BE2C (cell line): Measurements from ENCODE around the gene DRC7.

ENCODE experiments used
- DNase-seq: peaks from one replicate; pipeline ENCODE4 v3.0.0-alpha.2; 2020
- H3K27me3 ChIP-seq: fragments of 250-450 bp; sonication (Bioruptor Pico); 2 replicates; pipeline ENCODE4 v1.5.1; 2020; ENCODE audit warnings: mild to moderate bottlenecking
- H3K36me3 ChIP-seq: fragments of 250-450 bp; sonication (Bioruptor Pico); 2 replicates; pipeline ENCODE4 v1.5.1; 2020; ENCODE audit warnings: mild to moderate bottlenecking
- H3K4me1 ChIP-seq: fragments of 250-450 bp; sonication (Bioruptor Pico); 2 replicates; pipeline ENCODE4 v1.5.1; 2020
- H3K4me3 ChIP-seq: 2 replicates; pipeline ENCODE4 v1.5.1; 2011; ENCODE audit warnings: low read depth, low read length
- H3K9me3 ChIP-seq: fragments of 250-450 bp; sonication (Bioruptor Pico); 2 replicates; pipeline ENCODE4 v1.5.1; 2020
- TF ChIP-seq, protein P1 (sequence below): IDR thresholded peaks from 2 replicates; pipeline ENCODE4 v1.5.1; 2012; ENCODE audit warnings: mild to moderate bottlenecking, low read depth, low read length

The DRC7 gene

GRCh38 chr16:57701759-57702371, 7.3 kb downstream of the DRC7 start:
- TF ChIP-seq, protein P1, sequence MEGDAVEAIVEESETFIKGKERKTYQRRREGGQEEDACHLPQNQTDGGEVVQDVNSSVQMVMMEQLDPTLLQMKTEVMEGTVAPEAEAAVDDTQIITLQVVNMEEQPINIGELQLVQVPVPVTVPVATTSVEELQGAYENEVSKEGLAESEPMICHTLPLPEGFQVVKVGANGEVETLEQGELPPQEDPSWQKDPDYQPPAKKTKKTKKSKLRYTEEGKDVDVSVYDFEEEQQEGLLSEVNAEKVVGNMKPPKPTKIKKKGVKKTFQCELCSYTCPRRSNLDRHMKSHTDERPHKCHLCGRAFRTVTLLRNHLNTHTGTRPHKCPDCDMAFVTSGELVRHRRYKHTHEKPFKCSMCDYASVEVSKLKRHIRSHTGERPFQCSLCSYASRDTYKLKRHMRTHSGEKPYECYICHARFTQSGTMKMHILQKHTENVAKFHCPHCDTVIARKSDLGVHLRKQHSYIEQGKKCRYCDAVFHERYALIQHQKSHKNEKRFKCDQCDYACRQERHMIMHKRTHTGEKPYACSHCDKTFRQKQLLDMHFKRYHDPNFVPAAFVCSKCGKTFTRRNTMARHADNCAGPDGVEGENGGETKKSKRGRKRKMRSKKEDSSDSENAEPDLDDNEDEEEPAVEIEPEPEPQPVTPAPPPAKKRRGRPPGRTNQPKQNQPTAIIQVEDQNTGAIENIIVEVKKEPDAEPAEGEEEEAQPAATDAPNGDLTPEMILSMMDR = no peak
- no peak for DNase-seq
- no peaks in the 10 kb centered on the region for H3K36me3 ChIP-seq
- no peaks in the 10 kb centered on the region for H3K4me1 ChIP-seq
- H3K27me3 ChIP-seq = no peaks in the 10 kb centered on the region
- H3K9me3 ChIP-seq = no peaks in the 10 kb centered on the region
- no peak overlapping the region for H3K4me3 ChIP-seq

- Histone ChIP-seq H3K36me3 (no peaks in the 10 kb centered on the region), H3K27me3 (no peaks in the 10 kb centered on the region)
These were observed 8.9 kb downstream of the DRC7 start for GRCh38 chr16:57703416-57704010.

DNA sequence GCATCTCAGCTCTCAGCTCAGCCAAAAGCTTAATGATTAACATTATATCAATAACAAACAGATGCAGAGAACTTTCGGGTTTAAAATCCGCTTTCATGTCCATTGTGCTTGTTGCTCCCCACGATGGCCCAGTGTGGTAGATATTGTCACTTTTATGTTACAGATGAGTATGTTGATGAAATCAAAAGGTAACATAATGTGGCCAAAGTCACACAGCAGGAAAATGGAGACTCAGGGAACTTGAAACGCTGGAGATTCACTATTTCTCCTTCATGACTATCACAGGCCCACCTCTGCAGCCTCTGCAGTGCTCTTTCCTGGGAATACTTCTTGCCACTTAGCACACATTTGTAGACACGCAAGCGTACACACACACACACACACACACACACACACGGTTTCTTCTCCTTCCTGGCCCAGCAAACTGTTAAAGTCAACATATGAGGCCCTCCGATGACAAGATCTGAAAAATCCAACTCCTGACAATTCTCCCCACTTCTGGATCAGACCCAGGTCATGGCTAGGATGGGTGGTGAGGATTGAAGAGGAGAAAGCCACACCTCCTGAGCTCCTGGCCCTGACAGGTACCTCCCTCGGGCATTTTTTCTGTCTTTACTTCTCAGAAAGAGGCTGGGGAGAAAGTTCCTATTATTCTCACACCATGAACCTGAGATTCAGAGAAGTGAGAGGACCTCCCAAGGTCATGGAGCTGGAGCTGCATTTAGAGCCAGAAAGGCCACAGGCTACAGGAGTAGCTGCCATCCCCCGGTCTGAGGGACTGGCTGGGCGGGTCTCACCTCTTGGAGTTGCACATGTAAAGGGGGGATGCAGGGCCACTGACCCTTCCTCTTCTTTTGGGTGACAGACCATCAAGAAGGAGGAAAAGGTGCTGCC, 9.7 kb downstream of the DRC7 start:
- DNase-seq = no peak
- no peaks in the 10 kb centered on the region for H3K4me1 ChIP-seq

More at GRCh38 chr16:57703416-57704010, 8.9 kb downstream of the DRC7 start:
- H3K4me3 ChIP-seq = no peak overlapping the region
- no peak for DNase-seq
- no peaks in the 10 kb centered on the region for H3K4me1 ChIP-seq
- H3K9me3 ChIP-seq = no peaks in the 10 kb centered on the region
- TF ChIP-seq, protein P1 = no peak

GRCh38 chr16:57704905-57705852, 10.6 kb downstream of the DRC7 start:
- no peaks in the 10 kb centered on the region for H3K9me3 ChIP-seq
- TF ChIP-seq, protein P1 = no peak
- no peaks in the 10 kb centered on the region for H3K36me3 ChIP-seq
- no peaks in the 10 kb centered on the region for H3K27me3 ChIP-seq
- no peak overlapping the region for H3K4me3 ChIP-seq
- no peak for DNase-seq
- H3K4me1 ChIP-seq = no peaks in the 10 kb centered on the region

More for the DNA sequence above, 9.7 kb downstream of the DRC7 start:
- Histone ChIP-seq H3K27me3 (no peaks in the 10 kb centered on the region), H3K36me3 (no peaks in the 10 kb centered on the region), H3K4me3 (no peak overlapping the region), H3K9me3 (no peaks in the 10 kb centered on the region)
- TF ChIP-seq, protein P1 = no peak

DNA sequence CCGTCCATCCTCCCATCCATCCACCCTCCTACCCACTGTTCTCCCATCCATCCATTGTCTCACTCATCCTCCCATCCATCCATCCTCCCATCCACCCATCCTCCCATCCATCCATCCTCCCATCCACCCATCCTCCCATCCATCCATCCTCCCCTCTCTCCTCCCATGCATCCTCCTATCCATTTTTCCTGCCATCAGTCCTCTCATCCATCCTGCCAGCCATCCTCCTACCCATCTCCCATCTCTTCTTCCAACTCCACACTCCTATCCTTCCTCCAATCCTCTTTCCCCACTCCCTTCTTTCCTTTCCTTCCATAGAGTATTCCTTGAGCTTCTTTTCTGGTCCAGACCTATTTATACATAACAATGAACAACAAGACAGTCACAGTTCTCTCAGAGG, 12.1 kb downstream of the DRC7 start:
- Histone ChIP-seq H3K9me3 (no peaks in the 10 kb centered on the region), H3K4me3 (no peak overlapping the region), H3K4me1 (no peaks in the 10 kb centered on the region; the same call in 1 of the 2 replicates), H3K36me3 (no peaks in the 10 kb centered on the region), H3K27me3 (no peaks in the 10 kb centered on the region)
- TF ChIP-seq, protein P1 = no peak
- DNase-seq = no peak
